IMR-90 (cell line): ENCODE data around the gene ID1. TPM values are rescaled to one million over a fixed set of nuclear protein-coding genes. Genes with fewer than 3 reads are reported as not detected.
"Not testable (repeated sequence)": the region's sequence is repeated elsewhere in the genome, so short reads cannot be mapped to it uniquely, and the experiment has no call there.

ENCODE experiments used
- ATAC-seq: fragments of 200-7000 bp; cut with Tn5 transposase; 2 replicates; pipeline ENCODE4 v1.9.1; 2020; ENCODE audit warnings: low read depth, mild to moderate bottlenecking, moderate library complexity
- BruUV-seq: library from RNA; stranded (reverse); fragments of 400-500 nt; replicated peaks from 2 replicates; lab custom pipeline; 2021; lab: Mats Ljungman, UMichigan
- CTCF ChIA-PET: fragments of 300-600 bp; formaldehyde crosslinking; extraction: SDS; loops from one replicate; lab custom pipeline; 2021; ENCODE audit warnings: antibody characterized with exemption; lab: Yijun Ruan, JAX
- POLR2A ChIA-PET: fragments of 300-600 bp; sonication (Branson Sonifier 250); formaldehyde crosslinking; loops from one replicate; lab custom pipeline; 2022; ENCODE audit warnings: antibody characterized with exemption; ENCODE audit not compliant: unreplicated experiment; lab: Charles Lee
- DNase-seq: peaks from one replicate; pipeline ENCODE4 v3.0.0; 2013
- H2AFZ ChIP-seq: replicated peaks from 2 replicates; pipeline ENCODE3; 2013; ENCODE audit warnings: low read length, mild to moderate bottlenecking; ENCODE audit not compliant: poor library complexity
- H2AK5ac ChIP-seq: 2 replicates; pipeline ENCODE4 v1.6.1; 2013; ENCODE audit warnings: low read depth, low read length, inconsistent platforms
- H2AK9ac ChIP-seq: replicated peaks from 2 replicates; pipeline ENCODE3; 2013; ENCODE audit warnings: mild to moderate bottlenecking, low read depth, low read length, moderate library complexity; ENCODE audit not compliant: poor library complexity
- H2BK120ac ChIP-seq: 2 replicates; pipeline ENCODE4 v1.6.1; 2013; ENCODE audit warnings: low read depth, low read length, inconsistent platforms
- H2BK15ac ChIP-seq: 3 replicates; pipeline ENCODE4 v1.6.1; 2013; ENCODE audit warnings: low read depth, low read length, inconsistent platforms
- H2BK20ac ChIP-seq: 2 replicates; pipeline ENCODE4 v1.6.1; 2013; ENCODE audit warnings: low read depth, mild to moderate bottlenecking, inconsistent platforms, low read length, moderate library complexity
- H2BK5ac ChIP-seq: 2 replicates; pipeline ENCODE4 v1.6.1; 2013; ENCODE audit warnings: mild to moderate bottlenecking, low read depth, low read length, inconsistent platforms; ENCODE audit not compliant: poor library complexity, severe bottlenecking
- H3K14ac ChIP-seq: replicated peaks from 2 replicates; pipeline ENCODE4 v1.6.1; 2013; ENCODE audit warnings: low read depth, low read length, inconsistent platforms
- H3K18ac ChIP-seq: 2 replicates; pipeline ENCODE4 v1.6.1; 2013; ENCODE audit warnings: low read depth, low read length, control low read depth
- H3K23ac ChIP-seq: 2 replicates; pipeline ENCODE4 v1.6.1; 2013; ENCODE audit warnings: low read depth, low read length, inconsistent platforms
- H3K27ac ChIP-seq: 2 replicates; pipeline ENCODE4 v1.5.1; 2013; ENCODE audit warnings: mild to moderate bottlenecking, control low read depth, low read length; ENCODE audit not compliant: insufficient read depth
- H3K27me3 ChIP-seq: 2 replicates; pipeline ENCODE4 v1.6.1; 2013; ENCODE audit warnings: low read length; ENCODE audit not compliant: control insufficient read depth, insufficient read depth
- H3K36me3 ChIP-seq: 2 replicates; pipeline ENCODE4 v1.6.1; 2013; ENCODE audit warnings: low read length, mixed read lengths; ENCODE audit not compliant: control insufficient read depth, insufficient read depth
- H3K4ac ChIP-seq: 2 replicates; pipeline ENCODE4 v1.6.1; 2013; ENCODE audit warnings: low read depth, low read length, inconsistent platforms
- H3K4me1 ChIP-seq: 2 replicates; pipeline ENCODE4 v1.6.1; 2013; ENCODE audit warnings: low read length, mixed read lengths; ENCODE audit not compliant: control insufficient read depth, insufficient read depth
- H3K4me2 ChIP-seq: 2 replicates; pipeline ENCODE4 v1.6.1; 2013; ENCODE audit warnings: low read depth, mild to moderate bottlenecking, control low read depth, low read length, moderate library complexity
- H3K4me3 ChIP-seq: 2 replicates; pipeline ENCODE4 v1.5.1; 2013; ENCODE audit warnings: low read depth, mild to moderate bottlenecking, control low read depth, low read length, moderate library complexity; ENCODE audit not compliant: insufficient read depth
- H3K56ac ChIP-seq: 2 replicates; pipeline ENCODE4 v1.6.1; 2013; ENCODE audit warnings: low read length, inconsistent platforms; ENCODE audit not compliant: insufficient read depth; ENCODE audit errors: extremely low read depth
- H3K79me1 ChIP-seq, 2 experiments: 2 replicates each; pipeline ENCODE4 v1.6.1; 2013; ENCODE audit warnings: low read length in 2 of 2, inconsistent platforms in 1 of 2, low read depth in 1 of 2
- H3K9ac ChIP-seq: 2 replicates; pipeline ENCODE4 v1.6.1; 2013; ENCODE audit warnings: low read depth, low read length, control low read depth
- H3K9me1 ChIP-seq: 2 replicates; pipeline ENCODE4 v1.6.1; 2013; ENCODE audit warnings: low read length, inconsistent platforms; ENCODE audit not compliant: insufficient read depth
- H3K9me3 ChIP-seq: 2 replicates; pipeline ENCODE4 v1.6.1; 2013; ENCODE audit warnings: low read length; ENCODE audit not compliant: control insufficient read depth, insufficient read depth
- H4K20me1 ChIP-seq: 2 replicates; pipeline ENCODE4 v1.6.1; 2013; ENCODE audit warnings: low read length, inconsistent platforms; ENCODE audit not compliant: insufficient read depth
- H4K5ac ChIP-seq: 2 replicates; pipeline ENCODE4 v1.6.1; 2013; ENCODE audit warnings: mild to moderate bottlenecking, low read depth, low read length, control low read depth
- H4K8ac ChIP-seq, 2 experiments: 2 replicates each; pipeline ENCODE4 v1.6.1; 2013; ENCODE audit warnings: low read depth in 2 of 2, low read length in 2 of 2, control low read depth in 1 of 2, inconsistent platforms in 1 of 2
- H4K91ac ChIP-seq: 2 replicates; pipeline ENCODE4 v1.6.1; 2013; ENCODE audit warnings: low read depth, low read length, inconsistent platforms; ENCODE audit not compliant: insufficient read depth
- WGBS, 2 experiments: methylation state at CpG; one replicate each; pipeline versions ENCODE4 v1.1.5 to v1.1.7; 2013; ENCODE audit warnings: missing lambda C conversion rate in 2 of 2; ENCODE audit not compliant: insufficient read length in 1 of 2; ENCODE audit errors: extremely low coverage in 2 of 2; 5-methylcytosine and 5-hydroxymethylcytosine counted together
- dilution Hi-C: fragments of 300-500 bp; cut with HindIII; formaldehyde crosslinking; loops from one replicate; pipeline ENCODE4 v1.14.3; 2018; ENCODE audit warnings: low sequenced_read_pairs; ENCODE audit not compliant: unreplicated experiment
- in situ Hi-C: fragments of 300-500 bp; cut with MboI; formaldehyde crosslinking; loops from 3 replicates; pipeline ENCODE4 v1.14.3; 2019; ENCODE audit warnings: low sequenced_read_pairs, inconsistent platforms, mixed read lengths
- intact Hi-C: fragments of 100-400 bp; cut with micrococcal nuclease; formaldehyde crosslinking; loops from 2 replicates; pipeline ENCODE4 v1.10.0; 2022
- polyA plus RNA-seq, 3 experiments: library from polyadenylated mRNA; depleted of rRNA; stranded (reverse); fragments of >200 nt; gene quantifications; 2 replicates each; pipeline ENCODE4 v1.2.3, GENCODE V29; 2012; ENCODE audit warnings: low replicate concordance in 1 of 3
- total RNA-seq: library from RNA; depleted of rRNA; stranded (reverse); fragments of >200 nt; gene quantifications from 2 replicates; pipeline ENCODE4 v1.2.3, GENCODE V29; 2012

The ID1 gene
- total and polyA plus RNA-seq, 2 of the 4 experiments (the other 2 are of a cell fraction): 148 to 174 TPM

GRCh38 chr20:31612271-31612640 is 7.2 kb downstream of the ID1 start:
- POLR2A ChIA-PET, H2BK15ac ChIP-seq, H3K4me2 ChIP-seq, DNase-seq, H2BK20ac ChIP-seq, H4K5ac ChIP-seq, H4K20me1 ChIP-seq, BruUV-seq, H2BK120ac ChIP-seq, H3K9me3 ChIP-seq, in situ Hi-C loops, H3K56ac ChIP-seq, H3K27me3 ChIP-seq, H3K36me3 ChIP-seq, intact Hi-C loops, H3K27ac ChIP-seq, H3K23ac ChIP-seq, H4K8ac ChIP-seq, H4K91ac ChIP-seq, H3K4ac ChIP-seq, H3K9ac ChIP-seq, H3K9me1 ChIP-seq, dilution Hi-C loops, H3K4me3 ChIP-seq, H3K79me1 ChIP-seq, H3K18ac ChIP-seq, H2AK5ac ChIP-seq, H2AK9ac ChIP-seq, H3K14ac ChIP-seq, ATAC-seq, H2BK5ac ChIP-seq: not testable (repeated sequence)
- peak overlapping the region; percentile 9 for H2AFZ ChIP-seq
- 79% methylated on average over 2 of the region's 12 CpGs; no CpG with 5 or more reads in 1 of the 2 experiments for WGBS, 2 experiments
- H3K4me1 ChIP-seq: peaks cover 15% of the 10 kb centered on the region
- CTCF ChIA-PET: interaction anchor here (0.5 to 4.0 kb wide), 20 partner anchors 9 to 163 kb away, joined by 3 to 97 read pairs (median 6); no protein-coding TSS in a partner anchor
